Lower leg skin (tissue), 4 donors: ENCODE data around the gene CD69. TPM values are rescaled to one million over a fixed set of nuclear protein-coding genes. Genes with fewer than 3 reads are reported as not detected.

Source experiments
- DNase-seq, 2 donors: peaks; one replicate each; pipeline ENCODE4 v3.0.0-alpha.2; 2019; ENCODE audit warnings: low spot score in 2 of 2
- H3K4me3 ChIP-seq: fragments of 200-600 bp; sonication (generic); 2 replicates; pipeline ENCODE4 v1.5.1; 2017; ENCODE audit warnings: mild to moderate bottlenecking, low read depth; ENCODE audit not compliant: poor library complexity, severe bottlenecking
- CTCF ChIP-seq, 3 donors: fragments of 450-650 bp; IDR thresholded peaks; one replicate each; pipeline ENCODE4 v1.5.1; 2016; ENCODE audit warnings: antibody characterized with exemption in 3 of 3, mild to moderate bottlenecking in 3 of 3, moderate library complexity in 2 of 3
- POLR2A ChIP-seq, 2 donors: fragments of 450-650 bp; IDR thresholded peaks; one replicate each; pipeline ENCODE4 v1.6.1; 2016 to 2017; ENCODE audit warnings: antibody characterized with exemption in 2 of 2, mild to moderate bottlenecking in 1 of 2, moderate library complexity in 1 of 2
- WGBS, 2 donors: methylation state at CpG; one replicate each; pipeline ENCODE4 v1.1.5; 2018; 5-methylcytosine and 5-hydroxymethylcytosine counted together
- intact Hi-C: fragments of 100-400 bp; cut with DNase I; formaldehyde crosslinking; loops from one replicate; pipeline ENCODE4 v1.15.0; 2023; ENCODE audit warnings: low total_unique reads
- total RNA-seq, 4 donors: library from RNA; depleted of rRNA; stranded (reverse); fragments of >200 nt; gene quantifications; one replicate each; pipeline ENCODE4 v1.1.0, GENCODE V29; 2016

The CD69 gene
- total RNA-seq, 4 donors from 2014 or later: 0.61 to 4.0 (median 1.9) TPM

DNA sequence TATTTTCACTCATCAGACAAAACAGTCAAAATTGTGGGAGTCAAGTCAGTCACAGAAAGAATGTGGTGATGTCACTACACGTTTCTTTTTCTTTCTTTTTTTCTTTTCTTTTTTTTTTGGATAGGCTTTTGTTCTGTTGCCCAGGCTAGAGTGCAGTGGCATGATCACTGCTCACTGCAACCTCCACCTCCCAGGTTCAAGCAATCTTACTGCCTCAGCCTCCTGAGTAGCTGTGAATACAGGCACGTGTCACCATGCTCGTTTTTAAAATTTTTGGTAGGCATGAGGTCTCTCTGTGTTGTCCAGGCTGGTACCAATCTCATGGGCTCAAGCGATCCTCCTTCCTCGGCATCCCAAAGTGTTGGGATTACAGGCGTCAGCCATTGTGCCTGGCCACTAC is 30.1 kb downstream of the CD69 start:
- DNase-seq: no peak
- WGBS, 2 donors: 75 to 84% methylated on average over 6 of the region's 6 CpGs
- H3K4me3 ChIP-seq: no peak overlapping the region
- intact Hi-C loops: no loop called here
- TF ChIP-seq CTCF (IDR thresholded peaks at IDR 0.05): no peak
- TF ChIP-seq POLR2A (IDR thresholded peaks at IDR 0.05): no peak

GRCh38 chr12:9730011-9730410 is 30.7 kb downstream of the CD69 start:
- no peak for TF ChIP-seq POLR2A (IDR thresholded peaks at IDR 0.05)
- TF ChIP-seq CTCF (IDR thresholded peaks at IDR 0.05): no peak
- 66 to 68% methylated on average over 3 of the region's 3 CpGs for WGBS, 2 donors
- no peak overlapping the region for H3K4me3 ChIP-seq
- DNase-seq: no peak
- intact Hi-C loops: no loop called here

DNA sequence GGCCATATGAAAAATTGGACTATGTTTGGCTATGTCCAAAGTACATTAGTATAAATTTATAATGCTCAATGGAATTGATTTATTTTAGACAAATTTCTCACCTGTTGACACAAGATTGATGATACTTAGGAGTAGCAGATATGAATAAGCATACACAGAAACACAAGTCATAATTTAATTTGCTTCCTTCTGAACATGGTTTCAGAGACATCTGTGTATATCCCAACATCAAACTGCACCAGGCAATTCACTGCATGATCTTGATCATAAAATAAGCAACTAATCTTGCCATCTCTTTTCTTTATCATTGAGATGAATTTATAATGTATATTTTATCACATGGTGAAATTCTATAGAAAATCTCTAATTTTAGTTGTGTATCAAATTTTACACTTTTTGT is 31.6 kb downstream of the CD69 start:
- DNase-seq: no peak
- intact Hi-C loops: no loop called here
- no peak overlapping the region for H3K4me3 ChIP-seq
- TF ChIP-seq CTCF (IDR thresholded peaks at IDR 0.05) (no peak), POLR2A (IDR thresholded peaks at IDR 0.05) (no peak)

DNA sequence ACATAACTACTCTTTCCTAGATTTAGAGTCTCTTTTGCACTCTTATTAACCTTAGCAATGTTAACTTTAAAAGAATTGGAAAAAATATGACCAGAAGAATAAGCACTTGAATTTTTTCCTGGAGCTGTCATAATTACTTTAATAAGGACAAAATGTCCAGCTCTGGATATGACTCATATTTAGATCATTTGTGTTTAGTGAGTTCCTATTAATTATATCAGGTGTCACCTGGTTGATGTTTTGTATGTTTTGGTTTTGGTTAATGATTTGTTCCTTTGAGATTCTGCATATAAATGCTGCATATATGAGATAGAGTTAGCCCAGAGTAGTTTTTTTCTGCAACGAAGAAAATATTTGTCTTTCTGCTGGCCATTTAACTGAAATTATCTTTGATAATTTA is 32.9 kb downstream of the CD69 start:
- intact Hi-C loops: no loop called here
- 76 to 84% methylated on average over 1 of the region's 1 CpG for WGBS, 2 donors
- DNase-seq: no peak
- H3K4me3 ChIP-seq: no peak overlapping the region
- TF ChIP-seq POLR2A (IDR thresholded peaks at IDR 0.05): no peak
- no peak for TF ChIP-seq CTCF (IDR thresholded peaks at IDR 0.05)

GRCh38 chr12:9725213-9725870 is 35.4 kb downstream of the CD69 start:
- no peak overlapping the region for H3K4me3 ChIP-seq
- DNase-seq: no peak
- WGBS, 2 donors: 43 to 69% methylated on average over 2 of the region's 2 CpGs
- TF ChIP-seq POLR2A (IDR thresholded peaks at IDR 0.05) (no peak), CTCF (IDR thresholded peaks at IDR 0.05) (no peak)
- intact Hi-C loops: no loop called here

- DNase-seq: no peak
- TF ChIP-seq POLR2A (IDR thresholded peaks at IDR 0.05) (no peak), CTCF (IDR thresholded peaks at IDR 0.05) (no peak)
- no peak overlapping the region for H3K4me3 ChIP-seq
- 93 to 100% methylated on average over 1 of the region's 1 CpG for whole genome bisulfite sequencing, 2 donors
- intact Hi-C loops: no loop called here
Measured at GRCh38 chr12:9724023-9724422, 36.7 kb downstream of the CD69 start.
